A673 (cell line): ENCODE data around the gene SHROOM3. TPM values are rescaled to one million over a fixed set of nuclear protein-coding genes. Genes with fewer than 3 reads are reported as not detected.

Experiments used
- BruUV-seq: library from RNA; stranded (reverse); fragments of 400-500 nt; replicated peaks from 2 replicates; lab custom pipeline; 2021; lab: Mats Ljungman, UMichigan
- CTCF ChIA-PET: fragments of 300-600 bp; sonication (Branson Sonifier 250); formaldehyde crosslinking; loops from one replicate; lab custom pipeline; 2022; ENCODE audit warnings: antibody characterized with exemption; lab: Charles Lee
- POLR2A ChIA-PET: fragments of 300-600 bp; sonication (Branson Sonifier 250); formaldehyde crosslinking; loops from one replicate; lab custom pipeline; 2022; ENCODE audit warnings: antibody characterized with exemption; ENCODE audit not compliant: low non-redundant PET; lab: Charles Lee
- DNase-seq: peaks from one replicate; pipeline ENCODE4 v3.0.0-alpha.2; 2015; ENCODE audit warnings: low spot score
- H3K27ac ChIP-seq: fragments of 200-600 bp; sonication (generic); 2 replicates; pipeline ENCODE4 v1.5.1; 2016; ENCODE audit warnings: mixed run types, low read depth, mild to moderate bottlenecking, mixed read lengths, antibody characterized with exemption, low read length; ENCODE audit not compliant: poor library complexity, severe bottlenecking
- H3K27me3 ChIP-seq: fragments of 200-600 bp; sonication (generic); replicated peaks from 2 replicates; pipeline ENCODE4 v1.6.1; 2017; ENCODE audit warnings: mixed run types, low read depth, mild to moderate bottlenecking, mixed read lengths, antibody characterized with exemption, low read length; ENCODE audit not compliant: insufficient read depth, poor library complexity
- H3K36me3 ChIP-seq: fragments of 200-600 bp; sonication (generic); 2 replicates; pipeline ENCODE4 v1.6.1; 2016; ENCODE audit warnings: mixed run types, mild to moderate bottlenecking, mixed read lengths, antibody characterized with exemption, low read length; ENCODE audit not compliant: insufficient read depth, poor library complexity, severe bottlenecking
- H3K4me1 ChIP-seq: fragments of 200-600 bp; sonication (generic); 2 replicates; pipeline ENCODE4 v1.6.1; 2017; ENCODE audit warnings: mixed run types, mild to moderate bottlenecking, mixed read lengths, antibody characterized with exemption, low read length; ENCODE audit not compliant: insufficient read depth, poor library complexity, severe bottlenecking
- H3K4me3 ChIP-seq: fragments of 200-600 bp; sonication (generic); 2 replicates; pipeline ENCODE4 v1.5.1; 2016; ENCODE audit warnings: low read depth, mixed run types, mild to moderate bottlenecking, mixed read lengths, low read length; ENCODE audit not compliant: poor library complexity, severe bottlenecking
- H3K9me3 ChIP-seq: fragments of 200-600 bp; sonication (generic); 2 replicates; pipeline ENCODE4 v1.6.1; 2016; ENCODE audit warnings: mixed run types, low read depth, mild to moderate bottlenecking, mixed read lengths, antibody characterized with exemption, low read length; ENCODE audit not compliant: poor library complexity, severe bottlenecking
- CTCF ChIP-seq: fragments of 300-800, 200-600 bp; sonication (generic); conservative IDR thresholded peaks from 2 replicates; pipeline ENCODE4 v1.5.1; 2017; ENCODE audit warnings: low read depth, mild to moderate bottlenecking, antibody characterized with exemption, low read length, moderate library complexity, mixed read lengths
- EZH2 ChIP-seq: fragments of 200-600 bp; sonication (generic); IDR thresholded peaks from 2 replicates; pipeline ENCODE4 v1.6.1; 2017; ENCODE audit warnings: borderline replicate concordance, low read depth, mild to moderate bottlenecking, mixed read lengths, antibody characterized with exemption, low read length; ENCODE audit not compliant: poor library complexity, severe bottlenecking
- intact Hi-C: fragments of 100-400 bp; cut with micrococcal nuclease; formaldehyde crosslinking; loops from one replicate; pipeline ENCODE4 v1.10.0; 2022; ENCODE audit not compliant: unreplicated experiment
- total RNA-seq: library from RNA; stranded (reverse); gene quantifications from 2 replicates; pipeline ENCODE4 v1.2.3, GENCODE V29; 2021

The SHROOM3 gene
- total RNA-seq, 1 experiment from 2014 or later: 9.3 TPM

GRCh38 chr4:76581077-76581962, 146.3 kb downstream of the SHROOM3 start:
- TF ChIP-seq CTCF (no peak), EZH2 (no peak)
- Histone ChIP-seq H3K27ac (no peak overlapping the region), H3K27me3 (no peaks in the 10 kb centered on the region), H3K36me3 (no peaks in the 10 kb centered on the region), H3K9me3 (no peaks in the 10 kb centered on the region), H3K4me3 (no peak overlapping the region), H3K4me1 (no peaks in the 10 kb centered on the region)
- ChIA-PET POLR2A (no interaction called here), CTCF (no interaction called here)
- intact Hi-C loops: no loop called here
- no TSS peak for BruUV-seq
- no peak for DNase-seq

- ChIA-PET POLR2A (no interaction called here), CTCF (no interaction called here)
- H3K4me1 ChIP-seq: no peaks in the 10 kb centered on the region
- intact Hi-C loops: no loop called here
- no peak overlapping the region for H3K27ac ChIP-seq
- DNase-seq: no peak
- H3K27me3 ChIP-seq: no peaks in the 10 kb centered on the region
- H3K9me3 ChIP-seq: no peaks in the 10 kb centered on the region
- no peak overlapping the region for H3K4me3 ChIP-seq
- no TSS peak for BruUV-seq
- no peaks in the 10 kb centered on the region for H3K36me3 ChIP-seq
- no peak for TF ChIP-seq EZH2
- TF ChIP-seq CTCF: no peak
These were observed 147.2 kb downstream of the SHROOM3 start for GRCh38 chr4:76582074-76582816.

GRCh38 chr4:76582817-76583087, 147.7 kb downstream of the SHROOM3 start:
- no peak overlapping the region for H3K27ac ChIP-seq
- intact Hi-C loops: no loop called here
- no peaks in the 10 kb centered on the region for H3K9me3 ChIP-seq
- no peak overlapping the region for H3K4me3 ChIP-seq
- BruUV-seq: no TSS peak
- POLR2A ChIA-PET: no interaction called here
- CTCF ChIA-PET: no interaction called here
- no peaks in the 10 kb centered on the region for H3K36me3 ChIP-seq
- DNase-seq: no peak
- H3K4me1 ChIP-seq: no peaks in the 10 kb centered on the region
- H3K27me3 ChIP-seq: no peaks in the 10 kb centered on the region
- TF ChIP-seq CTCF: no peak
- no peak for TF ChIP-seq EZH2
